Endothelial cell of umbilical vein (primary cell): ENCODE measurements around the gene HOXC9. TPM values are rescaled to one million over a fixed set of nuclear protein-coding genes. Genes with fewer than 3 reads are reported as not detected.

Experiments used
- BruUV-seq: library from RNA; stranded (reverse); fragments of 400-500 nt; replicated peaks from 2 replicates; lab custom pipeline; 2021; lab: Mats Ljungman, UMichigan
- CTCF ChIA-PET: fragments of 300-600, 350-600 bp; sonication (Branson Sonifier 250); formaldehyde crosslinking; loops from one replicate; lab custom pipeline; 2021; ENCODE audit warnings: antibody characterized with exemption, inconsistent platforms; lab: Charles Lee
- POLR2A ChIA-PET: fragments of 300-600, 350-600 bp; sonication (Branson Sonifier 250); formaldehyde crosslinking; loops from one replicate; lab custom pipeline; 2021; ENCODE audit warnings: antibody characterized with exemption, inconsistent platforms; lab: Charles Lee
- DNase-seq: peaks from one replicate; pipeline ENCODE4 v3.0.0-alpha.2; 2011; ENCODE audit warnings: low read depth, low spot score
- FAIRE-seq: peaks from 2 replicates; lab custom pipeline; 2011; peaks lifted over from hg19 to GRCh38; lab: Jason Lieb, UNC
- H2AFZ ChIP-seq: 2 replicates; pipeline ENCODE4 v1.6.0; 2012; ENCODE audit warnings: low read depth, low read length, control low read depth, inconsistent platforms
- H3K27ac ChIP-seq: 2 replicates; pipeline ENCODE4 v1.5.1; 2011; ENCODE audit warnings: low read depth, mild to moderate bottlenecking, control low read depth, low read length, moderate library complexity; ENCODE audit not compliant: insufficient read depth
- H3K27me3 ChIP-seq, 2 experiments: 2 replicates each; pipeline versions ENCODE4 v1.6.0 to v1.6.1; 2011; ENCODE audit warnings: low read length in 2 of 2, mixed read lengths in 1 of 2; ENCODE audit not compliant: control insufficient read depth in 2 of 2, insufficient read depth in 2 of 2
- H3K36me3 ChIP-seq, 2 experiments: 2 replicates in 1 of 2; 3 replicates in 1 of 2; pipeline ENCODE4 v1.5.1; 2011; ENCODE audit warnings: low read length in 2 of 2, mild to moderate bottlenecking in 1 of 2, moderate library complexity in 1 of 2; ENCODE audit not compliant: control insufficient read depth in 2 of 2, insufficient read depth in 2 of 2; ENCODE audit errors: extremely low read depth in 1 of 2
- H3K4me1 ChIP-seq: 3 replicates; pipeline ENCODE4 v1.5.1; 2011; ENCODE audit warnings: mild to moderate bottlenecking, low read length; ENCODE audit not compliant: control insufficient read depth, insufficient read depth; ENCODE audit errors: extremely low read depth
- H3K4me2 ChIP-seq: 2 replicates; pipeline ENCODE4 v1.6.1; 2011; ENCODE audit warnings: low read length, control low read depth, mixed read lengths; ENCODE audit not compliant: insufficient read depth
- H3K4me3 ChIP-seq, 3 experiments: fragments of 200-600 bp in 1 of 3; sonication (generic), shearing (Covaris generic) in 1 of 3; replicated peaks in 1 of 3; 2 replicates each; pipeline ENCODE4 v1.5.1; 2011 to 2016; ENCODE audit warnings: control low read depth in 3 of 3, low read length in 3 of 3, mild to moderate bottlenecking in 2 of 3, inconsistent platforms in 1 of 3, low read depth in 1 of 3, moderate library complexity in 1 of 3; ENCODE audit not compliant: insufficient read depth in 1 of 3
- H3K79me2 ChIP-seq: 2 replicates; pipeline ENCODE4 v1.6.0; 2012; ENCODE audit warnings: low read length, inconsistent platforms; ENCODE audit not compliant: control insufficient read depth, insufficient read depth
- H3K9ac ChIP-seq: replicated peaks from 2 replicates; pipeline ENCODE3; 2011; ENCODE audit warnings: low read length, control low read depth; ENCODE audit not compliant: insufficient read depth; ENCODE audit errors: extremely low read depth
- H3K9me1 ChIP-seq: replicated peaks from 3 replicates; pipeline ENCODE4 v1.6.0; 2011; ENCODE audit warnings: mild to moderate bottlenecking, low read length; ENCODE audit not compliant: control insufficient read depth, insufficient read depth; ENCODE audit errors: extremely low read depth
- H3K9me3 ChIP-seq: replicated peaks from 2 replicates; pipeline ENCODE4 v1.5.1; 2012; ENCODE audit warnings: low read length, inconsistent platforms; ENCODE audit not compliant: control insufficient read depth, insufficient read depth
- H4K20me1 ChIP-seq: replicated peaks from 2 replicates; pipeline ENCODE3; 2011; ENCODE audit warnings: mild to moderate bottlenecking, low read length; ENCODE audit not compliant: control insufficient read depth, insufficient read depth; ENCODE audit errors: extremely low read depth
- EZH2 ChIP-seq: IDR thresholded peaks from 2 replicates; pipeline ENCODE4 v1.6.1; 2012; ENCODE audit warnings: borderline replicate concordance, low read depth, mild to moderate bottlenecking, moderate library complexity, low read length, inconsistent platforms; ENCODE audit not compliant: severe bottlenecking
- FOS ChIP-seq: IDR thresholded peaks from 2 replicates; pipeline ENCODE4 v1.6.1; 2011; ENCODE audit warnings: mild to moderate bottlenecking, low read length, moderate library complexity, borderline replicate concordance; ENCODE audit not compliant: insufficient read depth
- JUN ChIP-seq: IDR thresholded peaks from 2 replicates; pipeline ENCODE4 v1.6.1; 2011; ENCODE audit warnings: borderline replicate concordance, low read depth; ENCODE audit not compliant: insufficient read length, insufficient read depth
- MAX ChIP-seq: IDR thresholded peaks from 2 replicates; pipeline ENCODE4 v1.6.1; 2011; ENCODE audit not compliant: insufficient read depth, insufficient read length
- dilution Hi-C: fragments of 300-500 bp; cut with MboI; formaldehyde crosslinking; loops from one replicate; pipeline ENCODE4 v1.15.0; 2019; ENCODE audit warnings: low sequenced_read_pairs; ENCODE audit not compliant: extremely low pct_ligation_motif_present
- intact Hi-C: fragments of 100-400 bp; cut with micrococcal nuclease; formaldehyde crosslinking; loops from one replicate; pipeline ENCODE4 v1.10.0; 2022
- polyA plus RNA-seq, 4 experiments: library from polyadenylated mRNA; depleted of rRNA in 3 of 4; stranded (reverse) in 3 of 4; unstranded in 1 of 4; fragments of >200 nt; gene quantifications; 2 replicates each; pipeline versions ENCODE4 v1.2.1 to v1.2.3, GENCODE V29; 2011 to 2012; ENCODE audit warnings: missing spikeins in 1 of 4
- total RNA-seq: library from RNA; stranded (reverse); gene quantifications from 2 replicates; pipeline ENCODE4 v1.2.3, GENCODE V29; 2021

The HOXC9 gene
- total and polyA plus RNA-seq, 2 donors (not counting 3 experiments of a cell fraction or from before 2014, with no cell fraction given): 0.40 to 0.58 TPM

DNA sequence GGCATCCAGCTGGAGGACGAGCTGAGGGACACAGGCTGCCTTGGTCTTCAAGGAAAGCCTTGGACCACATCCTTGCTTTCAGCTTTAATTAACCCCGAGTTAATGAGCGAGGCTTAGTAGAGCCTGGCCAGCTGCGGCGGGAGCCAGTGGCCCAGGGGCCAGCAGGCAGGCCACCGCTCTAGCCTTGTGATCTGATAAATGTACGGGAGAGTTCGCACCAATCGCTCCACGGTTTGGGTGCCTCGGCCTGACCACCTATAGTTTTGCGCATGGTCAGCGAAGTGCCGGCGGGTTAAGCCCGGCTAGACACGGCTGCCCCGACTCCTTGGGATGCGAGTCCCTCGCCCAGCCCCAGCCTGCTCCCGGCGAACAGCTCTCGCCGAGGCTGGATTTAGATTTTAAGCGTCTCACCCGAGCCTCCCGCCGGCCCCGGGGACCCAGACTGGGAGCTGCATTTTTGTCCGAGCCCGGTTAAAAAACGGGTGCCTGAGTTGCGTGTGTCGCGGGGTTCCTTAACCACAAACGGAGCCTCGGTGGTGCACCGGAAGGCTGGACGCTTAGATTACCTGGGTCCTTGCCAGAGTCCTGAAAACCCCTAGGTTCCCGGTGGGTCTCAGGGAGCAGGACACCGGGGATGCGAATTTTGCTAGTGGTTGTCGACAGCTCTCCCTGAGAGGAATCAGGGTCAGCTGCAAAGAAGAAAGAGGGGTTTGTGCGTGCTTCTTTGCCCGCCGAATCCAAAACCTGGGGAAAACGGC lies 48.2 kb upstream of the HOXC9 start:
- Histone ChIP-seq H3K27ac (no peak overlapping the region), H3K4me1 (no peaks in the 10 kb centered on the region), H4K20me1 (no peaks in the 10 kb centered on the region), H3K27me3 (peaks cover 92 to 97% of the 10 kb centered on the region in 2 experiments), H3K9me1 (no peaks in the 10 kb centered on the region), H2AFZ (no peak overlapping the region), H3K9ac (no peak overlapping the region), H3K4me3 (no peak overlapping the region), H3K9me3 (no peaks in the 10 kb centered on the region), H3K4me2 (no peak overlapping the region), H3K79me2 (no peaks in the 10 kb centered on the region), H3K36me3 (no peaks in the 10 kb centered on the region)
- no TSS peak for BruUV-seq
- TF ChIP-seq FOS: no peak
- peak; percentile 89 for TF ChIP-seq EZH2
- dilution Hi-C loops (no loop called here), intact Hi-C loops (no loop called here)
- ChIA-PET POLR2A (no interaction called here), CTCF (interaction anchor here (1.1 to 2.7 kb wide), 2 partner anchors 11 to 172 kb away, joined by 3 to 9 read pairs; no protein-coding TSS in a partner anchor)
- DNase-seq (no peak), FAIRE-seq (no peak)

DNA sequence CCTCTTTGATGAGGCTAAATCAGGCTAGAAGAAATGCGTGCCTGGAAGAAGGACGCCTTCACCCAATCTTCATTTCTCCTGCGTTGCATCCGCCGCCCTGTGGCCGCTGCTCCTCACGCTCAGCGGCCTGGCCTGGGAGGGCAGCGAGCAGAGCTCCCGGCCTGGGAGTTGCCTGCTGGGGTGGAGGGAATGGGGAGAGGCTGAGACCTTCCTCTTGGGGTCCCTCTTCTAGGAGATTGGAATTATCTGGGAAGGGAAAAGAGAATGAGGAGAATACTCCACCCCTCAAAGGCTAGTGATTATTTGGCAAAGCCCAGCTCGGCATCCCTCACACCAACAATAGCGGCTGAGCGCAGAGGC lies 47.6 kb upstream of the HOXC9 start:
- POLR2A ChIA-PET: no interaction called here
- no peak overlapping the region for H3K27ac ChIP-seq
- TF ChIP-seq MAX (no peak), EZH2 (peak; percentile 66), JUN (no peak)
- no peaks in the 10 kb centered on the region for H3K9me3 ChIP-seq
- CTCF ChIA-PET: interaction anchor here (1.1 to 2.7 kb wide), 3 partner anchors 12 to 256 kb away, joined by 3 to 9 read pairs (median 4); no protein-coding TSS in a partner anchor
- BruUV-seq: no TSS peak
- H3K9ac ChIP-seq: no peak overlapping the region
- no peak for FAIRE-seq
- no peaks in the 10 kb centered on the region for H3K36me3 ChIP-seq
- no peak overlapping the region for H2AFZ ChIP-seq
- dilution Hi-C loops: no loop called here
- no peaks in the 10 kb centered on the region for H3K4me1 ChIP-seq
- intact Hi-C loops: no loop called here
- no peak overlapping the region for H3K4me3 ChIP-seq
- no peak for DNase-seq
- no peaks in the 10 kb centered on the region for H4K20me1 ChIP-seq
- no peaks in the 10 kb centered on the region for H3K9me1 ChIP-seq
- H3K4me2 ChIP-seq: no peak overlapping the region
- no peaks in the 10 kb centered on the region for H3K79me2 ChIP-seq
- H3K27me3 ChIP-seq: peaks cover 93 to 99% of the 10 kb centered on the region in 2 experiments
